GM18951 (cell line): ENCODE results near the gene ALDH1L1.
"Not testable (repeated sequence)": the region's sequence is repeated elsewhere in the genome, so short reads cannot be mapped to it uniquely, and the experiment has no call there.

Experiments used
- POLR2A ChIP-seq: IDR thresholded peaks from 4 replicates; pipeline ENCODE4 v1.6.1; 2011; ENCODE audit warnings: mild to moderate bottlenecking; ENCODE audit not compliant: insufficient read length, insufficient read depth; ENCODE audit errors: extremely low read depth
- in situ Hi-C: fragments of 300-500 bp; cut with MboI; formaldehyde crosslinking; loops from one replicate; pipeline ENCODE4 v1.12.0; 2022; ENCODE audit warnings: low sequenced_read_pairs, mixed read lengths, inconsistent platforms; ENCODE audit not compliant: unreplicated experiment

The ALDH1L1 gene

DNA sequence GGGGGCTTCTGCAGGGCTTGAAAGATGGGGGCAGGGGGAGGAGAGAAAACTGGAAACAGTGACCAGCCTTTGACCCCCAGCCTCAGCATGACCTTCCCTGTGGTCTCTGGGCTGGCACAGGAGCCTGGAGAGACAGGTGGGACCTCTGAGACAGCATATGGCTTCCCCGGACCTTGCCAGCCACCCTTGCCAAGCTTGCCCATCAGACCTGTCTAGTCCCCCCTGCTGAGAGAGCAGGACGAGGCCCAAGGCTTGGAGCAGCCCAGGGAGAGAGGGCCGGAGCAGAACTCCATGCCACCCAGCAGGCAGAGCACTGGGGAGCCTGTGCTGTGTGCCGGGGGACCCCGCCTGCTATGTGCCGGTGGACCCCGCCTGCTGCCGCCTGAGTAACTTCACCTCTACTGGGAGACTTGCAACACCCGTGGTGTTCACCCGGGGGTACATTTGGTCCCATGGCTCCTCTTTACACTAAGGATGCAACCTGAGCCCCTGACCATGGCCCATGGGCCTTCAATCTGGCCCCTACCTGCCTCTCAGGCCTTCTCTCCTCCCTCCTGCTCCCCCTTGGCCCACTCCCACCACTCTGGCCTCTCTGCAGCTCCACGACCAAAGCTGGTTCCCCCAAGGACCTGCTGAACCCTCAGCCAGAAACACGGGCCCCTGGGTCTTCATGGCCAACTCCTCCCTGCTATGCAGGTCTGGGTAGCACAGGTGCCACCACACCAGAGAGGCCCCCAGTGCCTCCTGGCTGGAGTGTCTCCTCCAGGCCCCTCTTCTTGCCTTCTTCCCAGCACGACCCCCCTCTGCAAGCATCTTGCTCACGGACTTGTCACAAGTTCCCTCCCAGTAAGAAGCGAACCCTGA, 75.4 kb downstream of the ALDH1L1 start:
- in situ Hi-C loops, result no loop called here
- no peak for TF ChIP-seq POLR2A

DNA sequence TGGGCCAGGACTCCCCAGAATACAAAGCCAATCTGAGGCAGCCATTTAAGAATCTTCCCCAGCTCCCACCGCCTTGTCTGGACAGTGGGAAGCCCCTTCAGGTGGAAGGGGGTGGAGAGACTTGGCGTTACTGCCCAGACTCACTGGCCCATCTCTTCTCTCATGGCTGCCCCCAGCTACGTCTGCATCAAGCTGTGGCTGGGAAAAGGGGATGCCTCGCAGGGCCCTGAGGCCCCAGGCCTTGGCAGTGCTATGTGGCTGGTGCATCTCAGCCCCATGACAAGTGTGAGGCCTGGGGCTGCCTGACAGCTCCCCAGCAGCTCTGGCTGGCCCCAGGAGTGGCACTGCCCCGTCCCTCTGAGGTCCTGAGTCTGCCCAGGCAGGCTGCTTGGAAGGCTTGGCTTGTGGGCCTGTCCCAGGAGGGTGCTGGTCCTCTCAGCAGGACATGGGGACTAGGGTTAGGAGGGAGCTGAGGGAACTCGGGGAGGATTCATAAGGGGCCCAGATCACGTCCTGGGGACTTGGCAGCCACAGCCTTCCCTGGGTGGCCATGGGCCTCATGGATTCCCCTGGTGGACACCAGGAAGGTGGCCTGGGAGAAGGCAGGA, 76.3 kb downstream of the ALDH1L1 start:
- in situ Hi-C loops, result no loop called here
- TF ChIP-seq POLR2A, result no peak

DNA sequence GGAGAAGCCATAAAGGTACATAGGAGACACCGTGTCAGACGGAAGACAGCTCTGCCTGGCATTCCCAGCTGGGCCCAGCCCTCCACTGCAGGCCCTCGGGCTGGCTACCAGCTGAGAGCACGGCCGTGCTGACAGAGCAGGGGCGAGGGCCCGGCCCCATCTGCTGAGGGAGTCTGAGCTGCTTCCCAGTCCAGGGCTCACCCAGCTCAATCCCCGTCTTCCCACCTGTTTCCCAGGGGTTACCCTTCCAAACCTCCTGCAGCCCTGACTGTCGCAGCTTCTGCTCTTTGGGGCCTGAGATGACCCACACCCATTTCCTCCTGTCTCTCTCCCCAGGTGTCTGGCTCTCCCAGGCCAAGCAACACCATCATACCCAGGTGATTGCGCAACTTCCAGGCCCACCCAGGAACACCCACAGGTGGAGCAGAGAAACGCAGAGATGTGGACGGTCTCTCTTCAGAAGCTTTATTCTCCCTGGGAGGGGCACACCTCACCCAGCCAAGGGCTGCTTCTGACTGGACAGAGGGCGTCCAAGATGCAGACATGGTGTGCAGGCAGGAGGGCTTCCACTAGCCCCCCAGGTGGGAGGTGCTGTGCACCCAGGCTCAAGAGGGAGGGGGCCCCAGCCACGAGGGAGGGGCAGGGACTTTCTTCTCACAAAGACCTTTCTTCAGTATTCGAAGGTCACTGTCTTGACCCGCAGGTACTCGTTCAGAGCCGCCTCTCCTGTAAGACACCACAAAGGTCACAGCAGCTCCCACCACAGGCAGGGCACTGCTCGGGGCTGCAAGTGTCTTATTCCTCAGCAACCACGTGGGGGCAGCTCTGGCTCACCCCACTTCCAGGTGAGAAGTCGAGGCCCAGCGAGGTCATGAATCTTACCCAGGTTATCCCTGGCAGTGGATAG, 77.0 kb downstream of the ALDH1L1 start:
- in situ Hi-C loops, result no loop called here
- TF ChIP-seq POLR2A, result no peak

DNA sequence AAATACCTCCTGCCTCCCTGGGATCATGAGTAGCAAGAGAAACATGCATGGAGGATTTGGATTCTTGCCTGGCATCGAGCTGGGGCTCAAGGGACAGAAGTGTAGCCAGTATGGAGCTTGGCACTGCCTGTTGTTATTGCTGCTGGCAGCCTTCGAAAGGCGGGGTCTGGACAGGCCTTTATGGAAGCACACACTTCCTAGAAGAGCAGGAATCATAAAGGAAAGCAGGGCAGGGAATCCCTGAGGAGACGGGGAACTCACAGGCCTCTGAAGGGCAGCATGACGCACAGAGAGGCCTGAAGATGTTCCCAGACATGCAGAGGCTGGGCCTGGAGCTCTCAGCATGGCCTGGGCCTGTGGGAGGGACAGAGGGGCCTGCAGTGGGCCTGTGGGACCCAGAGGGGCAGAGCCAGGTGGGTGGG, 77.8 kb downstream of the ALDH1L1 start:
- in situ Hi-C loops, result no loop called here
- TF ChIP-seq POLR2A, result no peak

DNA sequence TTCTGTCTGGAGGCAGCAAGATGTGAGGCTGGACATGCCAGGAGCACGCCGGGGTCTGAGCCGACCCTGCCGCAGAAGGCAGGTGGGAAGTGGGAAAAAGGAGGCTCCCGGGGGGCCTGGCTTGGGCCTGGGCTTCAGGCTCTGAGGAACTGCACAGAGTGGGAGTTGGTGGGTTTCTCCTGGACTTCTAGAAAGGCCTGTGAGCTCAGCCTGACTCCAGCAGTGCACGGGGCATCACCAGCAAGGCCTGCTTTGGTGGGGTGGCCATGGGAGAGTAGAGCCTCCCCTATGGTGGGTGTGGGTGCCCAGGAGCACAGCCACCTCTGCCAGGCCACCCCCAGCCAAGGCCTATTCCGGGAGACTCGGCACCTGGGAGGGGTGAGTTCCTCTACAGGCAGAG, 78.4 kb downstream of the ALDH1L1 start:
- TF ChIP-seq POLR2A, result no peak
- in situ Hi-C loops, result no loop called here

DNA sequence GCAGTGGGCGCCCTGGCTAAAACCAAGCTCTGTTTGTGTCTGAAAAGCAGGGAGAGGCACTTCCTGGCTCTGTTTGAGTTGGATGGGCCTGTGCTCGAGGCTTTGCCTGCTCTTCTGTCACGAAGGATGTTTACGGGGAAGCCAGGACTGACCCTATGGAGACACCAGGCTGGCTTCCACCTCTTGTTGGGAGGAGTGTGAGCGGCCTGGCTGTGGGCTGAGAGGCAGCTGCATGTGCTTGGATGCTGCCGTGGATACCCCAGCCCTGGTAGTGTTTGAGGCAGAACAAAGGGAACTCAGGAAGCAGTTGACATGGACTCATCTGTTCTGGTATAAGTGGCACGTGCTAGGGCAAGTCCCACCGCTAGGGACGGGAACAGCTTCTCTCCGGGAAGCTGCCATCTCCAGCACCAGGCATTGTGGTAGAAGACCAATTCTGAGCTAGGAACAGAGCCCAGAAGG, 78.8 kb downstream of the ALDH1L1 start:
- no peak for TF ChIP-seq POLR2A
- in situ Hi-C loops, result no loop called here

DNA sequence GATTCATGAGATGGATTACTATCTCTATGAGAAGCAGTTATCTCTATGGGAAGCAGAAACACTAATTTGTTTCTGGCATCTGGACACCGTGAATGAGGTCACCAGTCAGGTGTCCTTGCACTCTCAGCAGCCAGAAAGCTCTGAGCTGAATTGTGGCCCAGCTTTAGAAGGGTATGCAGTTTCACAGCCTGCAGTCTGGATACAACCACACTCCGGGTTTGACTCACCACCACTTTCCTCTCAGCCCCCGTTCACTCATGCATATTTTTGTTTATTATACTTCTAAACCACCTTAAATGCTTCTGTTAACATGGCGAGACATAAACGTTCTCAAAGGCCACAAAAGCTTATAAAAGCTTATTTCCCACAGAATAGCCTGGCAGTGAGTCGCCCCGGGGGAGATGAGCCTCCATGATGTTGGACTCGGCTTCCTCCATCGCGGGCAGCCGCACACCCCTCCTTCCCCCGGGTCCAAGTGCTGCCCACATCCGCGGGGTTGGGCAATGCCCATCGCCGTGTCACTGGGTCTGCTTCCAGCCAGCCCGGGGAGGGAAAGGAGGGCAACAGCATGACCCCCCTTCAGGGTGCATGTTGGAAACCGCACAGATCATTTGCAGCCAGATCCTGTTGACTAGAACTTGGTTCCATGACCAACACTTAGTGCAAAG, 79.6 kb downstream of the ALDH1L1 start:
- TF ChIP-seq POLR2A, result no peak
- in situ Hi-C loops, result no loop called here

DNA sequence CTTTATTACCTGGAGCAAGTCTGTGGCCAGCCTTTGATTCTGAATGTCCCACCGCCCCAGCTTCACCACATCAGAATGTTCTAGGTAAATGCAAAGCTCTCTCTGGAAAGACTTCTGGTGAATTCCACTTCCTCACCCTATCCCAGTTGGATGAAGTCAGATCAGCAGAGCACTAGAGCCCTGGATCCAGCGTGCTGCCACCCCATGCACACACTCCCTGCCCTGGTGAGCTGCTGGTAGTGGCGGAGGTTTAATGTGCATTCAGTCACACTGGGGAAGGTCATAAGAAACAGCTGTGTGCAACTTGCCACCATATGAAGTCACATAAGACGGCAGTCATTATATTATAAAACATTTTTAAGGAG, 80.1 kb downstream of the ALDH1L1 start:
- no peak for TF ChIP-seq POLR2A

DNA sequence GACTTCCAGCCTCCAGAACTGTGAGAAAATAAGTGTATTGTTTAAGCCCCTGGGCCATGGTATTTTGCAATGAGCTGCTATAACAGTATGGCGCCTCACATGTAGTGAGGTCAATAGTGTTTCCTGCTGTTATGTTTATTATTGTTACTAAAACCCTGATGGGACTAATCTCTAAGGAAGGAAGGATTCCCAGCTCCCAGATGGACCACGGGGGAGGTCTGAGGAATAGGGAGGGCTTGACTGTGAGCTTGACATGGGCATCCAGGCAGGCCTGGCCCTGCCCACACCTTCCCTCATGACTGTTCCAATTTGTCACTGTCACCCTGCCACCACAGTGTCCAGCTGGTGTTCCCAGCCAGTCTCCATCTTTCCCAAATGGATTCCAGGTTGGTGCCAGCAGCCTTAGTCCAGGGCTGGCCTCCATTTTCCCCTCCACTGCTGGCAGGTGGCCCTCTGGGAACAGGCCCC, 82.0 kb downstream of the ALDH1L1 start:
- in situ Hi-C loops, result no loop called here
- no peak for TF ChIP-seq POLR2A

More for the DNA sequence above, 80.1 kb downstream of the ALDH1L1 start:
- in situ Hi-C loops, result no loop called here

DNA sequence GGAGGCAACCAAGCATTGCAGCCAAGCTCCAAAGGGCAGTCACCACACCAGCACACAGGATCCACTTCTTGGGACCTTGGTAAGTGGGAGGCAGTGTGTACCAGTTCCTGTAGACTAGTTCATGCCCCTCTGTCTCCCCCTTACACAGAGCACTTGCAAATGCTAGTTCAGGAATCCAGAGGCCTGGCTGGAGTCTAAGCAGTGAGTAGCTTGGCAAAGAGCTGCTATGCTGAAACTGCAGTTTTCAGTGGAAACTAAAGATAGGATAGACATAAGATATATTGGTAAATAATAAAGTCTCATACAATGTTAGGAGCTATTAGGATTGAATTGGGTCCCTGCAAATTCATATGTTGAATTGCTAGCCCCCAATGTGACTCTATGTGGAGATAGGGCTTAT, 82.6 kb downstream of the ALDH1L1 start:
- in situ Hi-C loops, result no loop called here
- no peak for TF ChIP-seq POLR2A

DNA sequence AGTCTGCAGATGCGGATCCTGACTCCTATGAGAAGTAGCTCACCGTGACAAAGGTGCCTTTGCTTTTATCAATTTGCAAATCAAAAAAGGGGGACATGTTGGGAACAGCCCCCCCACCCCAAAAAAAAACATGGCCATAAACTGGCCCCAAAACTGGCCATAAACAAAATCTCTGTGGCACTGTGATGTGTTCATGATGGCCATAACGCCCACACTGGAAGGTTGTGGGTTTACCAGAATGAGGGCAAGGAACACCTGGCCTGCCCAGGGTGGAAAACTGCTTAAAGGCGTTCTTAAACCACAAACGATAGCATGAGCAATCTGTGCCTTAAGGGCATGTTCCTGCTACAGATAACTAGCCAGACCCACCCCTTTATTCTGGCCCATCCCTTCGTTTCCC, 84.1 kb downstream of the ALDH1L1 start:
- in situ Hi-C loops, result not testable (repeated sequence)

DNA sequence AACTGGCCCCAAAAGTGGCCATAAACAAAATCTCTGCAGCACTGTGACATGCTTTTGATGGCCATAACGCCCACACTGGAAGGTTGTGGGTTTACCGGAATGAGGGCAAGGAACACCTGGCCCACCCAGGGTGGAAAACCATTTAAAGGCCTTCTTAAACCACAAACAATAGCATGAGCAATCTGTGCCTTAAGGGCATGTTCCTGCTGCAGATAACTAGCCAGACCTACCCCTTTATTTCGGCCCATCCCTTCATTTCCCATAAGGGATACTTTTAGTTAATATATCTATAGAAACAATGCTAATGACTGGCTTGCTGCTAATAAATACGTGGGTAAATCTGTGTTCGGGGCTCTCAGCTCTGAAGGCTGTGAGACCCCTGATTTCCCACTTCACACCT, 88.3 kb downstream of the ALDH1L1 start:
- in situ Hi-C loops, result not testable (repeated sequence)
